GM18505 (cell line): ENCODE measurements around the gene ARL2BP.
"Not testable (repeated sequence)": the region's sequence is repeated elsewhere in the genome, so short reads cannot be mapped to it uniquely, and the experiment has no call there.

Experiments used
- ATAC-seq: cut with Tn5 transposase; IDR thresholded peaks from one replicate; pipeline ENCODE4 v1.9.1; 2021; ENCODE audit not compliant: unreplicated experiment
- POLR2A ChIP-seq: IDR thresholded peaks from 4 replicates; pipeline ENCODE4 v1.6.1; 2011; ENCODE audit warnings: borderline replicate concordance; ENCODE audit not compliant: insufficient read depth, insufficient read length; ENCODE audit errors: extremely low read depth

Gene ARL2BP

GRCh38 chr16:57263541-57264351 is 18.7 kb downstream of the ARL2BP start:
- no peak for TF ChIP-seq POLR2A
- ATAC-seq: no peak

DNA sequence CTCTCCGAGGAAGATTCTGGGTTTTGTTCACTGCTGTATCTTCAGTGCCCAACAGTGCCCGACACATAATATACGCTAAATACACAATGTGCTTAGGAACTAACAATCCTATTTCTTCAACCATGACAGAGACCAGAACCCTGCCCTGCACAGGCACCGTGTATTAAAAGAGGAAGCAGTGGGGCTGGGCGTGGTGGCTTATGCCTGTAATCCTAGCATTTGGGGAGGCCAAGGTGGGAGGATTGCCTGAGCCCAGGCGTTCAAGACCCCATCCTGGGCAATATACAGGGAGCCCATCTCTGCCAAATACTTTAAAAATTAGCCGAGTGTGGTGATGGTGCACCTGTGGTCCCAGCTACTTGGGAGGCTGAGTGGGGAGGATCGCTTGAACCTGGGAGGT is 19.3 kb downstream of the ARL2BP start:
- no peak for ATAC-seq
- TF ChIP-seq POLR2A: no peak

DNA sequence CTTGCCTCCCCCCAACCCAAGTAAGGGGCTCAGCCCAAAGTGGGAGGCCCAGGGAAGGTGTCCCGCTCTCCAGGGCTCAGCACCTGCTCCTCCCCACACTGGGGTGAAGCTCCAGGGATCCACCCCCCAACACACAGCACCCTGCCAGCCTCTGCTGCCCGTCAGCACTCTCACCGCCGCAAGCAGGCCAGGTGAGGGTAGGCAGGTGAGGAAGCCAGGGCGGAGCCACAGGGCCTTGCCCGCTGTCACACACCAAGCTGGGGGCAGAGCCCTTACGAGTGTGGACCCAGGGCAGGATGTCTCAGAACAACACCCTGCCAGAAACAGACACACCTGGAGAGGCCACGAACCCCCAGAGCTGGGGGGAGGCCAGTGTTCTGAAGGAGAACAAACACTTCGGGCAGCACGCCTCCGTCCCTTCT is 19.9 kb downstream of the ARL2BP start:
- no peak for TF ChIP-seq POLR2A
- no peak for ATAC-seq

- ATAC-seq: no peak
- TF ChIP-seq POLR2A: no peak
These were observed 20.9 kb downstream of the ARL2BP start for GRCh38 chr16:57265850-57266530.

DNA sequence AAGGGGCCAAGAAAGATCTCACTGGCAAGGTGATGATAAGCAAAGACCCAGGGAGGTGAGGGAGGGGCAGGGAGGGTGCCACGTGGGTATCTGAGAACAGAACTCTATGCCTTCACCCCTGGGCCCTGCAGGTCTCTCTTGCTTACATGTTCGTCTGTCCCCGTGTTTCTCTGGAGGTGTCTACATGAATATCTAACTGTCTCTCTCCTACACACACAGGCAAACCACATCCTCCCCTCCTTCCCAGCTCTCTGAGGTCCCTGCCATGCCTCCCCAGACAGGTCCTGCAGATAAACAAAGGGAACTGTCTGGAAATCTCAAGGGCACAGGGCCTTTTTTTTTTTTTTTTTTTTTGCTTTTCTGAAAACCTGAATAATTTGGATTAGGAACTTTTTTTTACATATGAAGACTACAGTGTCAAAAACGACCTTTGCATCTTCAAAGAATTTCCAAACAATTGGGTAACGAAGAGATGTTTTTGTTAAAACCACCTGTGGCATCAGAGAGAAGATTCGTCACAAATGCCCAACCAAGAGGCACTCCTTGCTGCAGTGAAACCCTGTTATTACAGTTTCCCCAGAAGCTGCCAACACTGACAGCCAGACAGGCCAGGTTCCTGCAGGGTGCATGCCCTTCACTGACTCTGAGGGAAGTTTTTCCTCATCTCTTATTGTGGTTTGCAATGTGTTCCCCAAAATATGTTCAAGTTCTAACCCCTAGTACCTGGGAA is 21.6 kb downstream of the ARL2BP start:
- no peak for ATAC-seq

DNA sequence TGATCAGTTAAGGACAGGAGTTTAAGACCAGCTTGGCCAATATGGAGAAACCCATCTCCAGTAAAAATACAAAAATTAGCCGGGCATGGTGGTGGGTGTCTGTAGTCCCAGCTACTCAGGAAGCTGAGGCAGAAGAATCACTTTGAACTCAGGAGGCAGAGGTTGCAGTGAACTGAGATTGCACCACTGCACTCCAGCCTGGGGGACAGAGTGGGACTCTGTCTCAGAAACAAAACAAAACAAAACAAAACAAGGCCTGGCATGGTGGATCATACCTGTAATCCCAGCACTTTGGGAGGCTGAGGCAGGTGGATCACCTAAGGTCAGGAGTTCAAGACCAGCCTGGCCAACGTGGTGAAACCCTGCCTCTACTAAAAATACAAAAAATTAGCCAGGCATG is 22.3 kb downstream of the ARL2BP start:
- not testable (repeated sequence) for ATAC-seq

More for the DNA sequence above, 21.6 kb downstream of the ARL2BP start:
- TF ChIP-seq POLR2A: no peak

- ATAC-seq: no peak
- no peak for TF ChIP-seq POLR2A
These were observed 24.0 kb downstream of the ARL2BP start for GRCh38 chr16:57268804-57269800.

GRCh38 chr16:57270221-57271062 is 25.4 kb downstream of the ARL2BP start:
- no peak for TF ChIP-seq POLR2A
- no peak for ATAC-seq

- no peak for ATAC-seq
- TF ChIP-seq POLR2A: no peak
These were observed 25.9 kb downstream of the ARL2BP start for GRCh38 chr16:57271063-57271345.

GRCh38 chr16:57271867-57272495 is 26.9 kb downstream of the ARL2BP start:
- ATAC-seq: no peak
- no peak for TF ChIP-seq POLR2A

GRCh38 chr16:57273359-57273758 is 28.3 kb downstream of the ARL2BP start:
- no peak for ATAC-seq

GRCh38 chr16:57273826-57274225 is 28.8 kb downstream of the ARL2BP start:
- TF ChIP-seq POLR2A: no peak
- no peak for ATAC-seq

More at GRCh38 chr16:57273359-57273758, 28.3 kb downstream of the ARL2BP start:
- TF ChIP-seq POLR2A: no peak

DNA sequence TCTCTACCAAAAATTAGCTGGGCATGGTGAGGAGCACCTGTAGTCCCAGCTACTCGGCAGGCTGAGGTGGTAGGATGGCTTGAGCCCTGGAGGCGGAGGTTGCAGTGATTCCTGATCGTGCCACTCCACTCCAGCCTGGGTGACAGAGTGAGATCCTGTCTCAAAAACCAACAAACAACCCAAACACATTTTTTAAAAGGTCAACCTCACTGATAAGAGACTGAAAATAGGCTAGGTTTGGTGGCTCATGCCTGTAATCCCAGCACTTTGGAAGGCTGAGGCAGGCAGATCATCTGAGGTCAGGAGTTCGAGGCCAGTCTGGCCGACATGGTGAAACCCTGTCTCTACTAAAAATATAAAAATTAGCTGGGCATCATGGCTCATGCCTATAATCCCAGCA is 30.9 kb downstream of the ARL2BP start:
- not testable (repeated sequence) for ATAC-seq
